ENCODE measurements around the gene PNPLA3. TPM values are rescaled to one million over a fixed set of nuclear protein-coding genes. Genes with fewer than 3 reads are reported as not detected.

PNPLA3 gene
- total RNA-seq, 1 donor from 2014 or later, result 6.9 TPM

DNA sequence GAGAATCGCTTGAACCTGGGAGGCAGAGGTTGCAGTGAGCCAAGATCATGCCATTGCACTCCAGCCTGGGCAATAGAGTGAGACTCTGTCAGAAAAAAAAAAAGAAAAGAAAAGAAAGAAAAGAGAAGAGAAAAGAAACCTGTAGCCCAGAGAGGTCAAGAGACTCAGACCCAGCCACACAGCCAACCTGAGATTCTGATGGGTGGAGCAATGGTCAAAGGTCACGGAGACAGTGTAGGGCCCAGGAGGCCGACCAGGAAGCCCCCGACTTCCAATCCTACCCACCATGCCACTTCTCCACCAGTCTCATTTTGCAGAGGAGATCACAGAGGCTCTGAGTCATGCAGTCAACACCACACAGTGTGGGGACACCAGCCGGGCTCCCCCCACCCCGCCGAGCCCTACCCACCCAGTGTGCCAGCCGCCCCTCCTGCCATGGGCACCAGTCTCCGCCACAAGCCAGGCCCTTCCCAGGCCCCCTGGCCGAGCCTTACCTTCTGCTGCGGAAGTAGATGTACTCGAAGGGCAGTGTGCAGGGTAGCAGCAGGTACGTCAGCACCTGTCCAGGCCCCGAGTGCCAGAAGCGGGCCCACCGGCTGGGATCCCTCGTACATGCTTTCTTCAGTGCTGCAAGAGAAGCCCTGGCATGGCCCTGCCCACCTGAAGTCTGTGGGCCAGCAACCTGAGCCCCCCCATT, 39.7 kb upstream of the PNPLA3 start:
- DNase-seq (no peak), ATAC-seq (no peak)
- Histone ChIP-seq H3K27ac (no peak overlapping the region), H3K27me3 (ENCODE audit: low read depth) (peaks cover 28% of the 10 kb centered on the region), H3K4me3 (no peak overlapping the region), H3K9me3 (no peaks in the 10 kb centered on the region), H3K36me3 (no peaks in the 10 kb centered on the region), H3K4me1 (no peaks in the 10 kb centered on the region)
- intact Hi-C loops (cut with DNase I), result no loop called here
- TF ChIP-seq, protein P1, sequence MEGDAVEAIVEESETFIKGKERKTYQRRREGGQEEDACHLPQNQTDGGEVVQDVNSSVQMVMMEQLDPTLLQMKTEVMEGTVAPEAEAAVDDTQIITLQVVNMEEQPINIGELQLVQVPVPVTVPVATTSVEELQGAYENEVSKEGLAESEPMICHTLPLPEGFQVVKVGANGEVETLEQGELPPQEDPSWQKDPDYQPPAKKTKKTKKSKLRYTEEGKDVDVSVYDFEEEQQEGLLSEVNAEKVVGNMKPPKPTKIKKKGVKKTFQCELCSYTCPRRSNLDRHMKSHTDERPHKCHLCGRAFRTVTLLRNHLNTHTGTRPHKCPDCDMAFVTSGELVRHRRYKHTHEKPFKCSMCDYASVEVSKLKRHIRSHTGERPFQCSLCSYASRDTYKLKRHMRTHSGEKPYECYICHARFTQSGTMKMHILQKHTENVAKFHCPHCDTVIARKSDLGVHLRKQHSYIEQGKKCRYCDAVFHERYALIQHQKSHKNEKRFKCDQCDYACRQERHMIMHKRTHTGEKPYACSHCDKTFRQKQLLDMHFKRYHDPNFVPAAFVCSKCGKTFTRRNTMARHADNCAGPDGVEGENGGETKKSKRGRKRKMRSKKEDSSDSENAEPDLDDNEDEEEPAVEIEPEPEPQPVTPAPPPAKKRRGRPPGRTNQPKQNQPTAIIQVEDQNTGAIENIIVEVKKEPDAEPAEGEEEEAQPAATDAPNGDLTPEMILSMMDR (IDR thresholded peaks at IDR 0.05), result no peak

DNA sequence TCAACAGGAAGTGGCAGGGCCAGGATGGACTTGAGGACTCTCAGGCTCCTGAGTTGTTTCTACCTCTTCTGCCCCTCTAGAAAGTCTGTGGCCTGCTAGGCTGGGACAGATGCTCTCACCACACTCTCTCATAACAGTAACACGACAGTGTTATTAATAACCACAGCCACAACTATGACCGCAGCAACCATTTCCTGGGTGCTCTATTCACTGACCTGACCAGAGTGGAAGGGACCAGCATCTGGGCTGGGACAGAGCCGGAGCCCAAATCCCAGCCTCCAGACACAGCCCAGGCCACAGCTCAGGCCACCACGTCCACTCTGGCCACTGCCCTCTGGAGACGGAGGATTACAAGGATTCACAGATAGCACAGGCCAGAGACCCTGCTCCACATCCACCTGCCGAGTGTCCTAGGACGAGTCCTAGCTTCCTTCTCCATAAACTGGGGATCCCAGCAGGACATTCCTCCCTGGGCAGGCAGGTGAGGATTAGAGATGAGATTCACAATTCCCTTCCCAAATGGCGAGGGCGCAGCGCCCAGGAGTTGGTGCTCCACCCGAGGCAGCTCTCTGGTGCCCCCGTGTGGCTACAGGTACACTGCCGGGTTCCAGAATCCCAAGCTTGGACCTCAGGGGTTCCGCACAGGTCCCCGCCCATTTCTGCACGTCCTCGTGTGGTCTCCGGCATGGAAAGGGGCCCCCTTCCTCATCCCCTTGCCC, 38.8 kb upstream of the PNPLA3 start:
- Histone ChIP-seq H3K4me3 (no peak overlapping the region), H3K4me1 (no peaks in the 10 kb centered on the region), H3K9me3 (no peaks in the 10 kb centered on the region), H3K36me3 (no peaks in the 10 kb centered on the region), H3K27me3 (ENCODE audit: low read depth) (peaks cover 36% of the 10 kb centered on the region), H3K27ac (no peak overlapping the region)
- peak; percentile 65 for DNase-seq
- TF ChIP-seq, protein P1 (IDR thresholded peaks at IDR 0.05), result peak; percentile 76
- intact Hi-C loops (cut with DNase I), result no loop called here
- ATAC-seq, result peak; percentile 26 to 52

GRCh38 chr22:43885319-43885671, 38.3 kb upstream of the PNPLA3 start:
- Histone ChIP-seq H3K4me1 (no peaks in the 10 kb centered on the region), H3K9me3 (no peaks in the 10 kb centered on the region), H3K36me3 (no peaks in the 10 kb centered on the region), H3K27me3 (ENCODE audit: low read depth) (peaks cover 41% of the 10 kb centered on the region), H3K27ac (no peak overlapping the region), H3K4me3 (no peak overlapping the region)
- no peak for DNase-seq
- intact Hi-C loops (cut with DNase I), result no loop called here
- no peak for ATAC-seq
- TF ChIP-seq, protein P1 (IDR thresholded peaks at IDR 0.05), result no peak

DNA sequence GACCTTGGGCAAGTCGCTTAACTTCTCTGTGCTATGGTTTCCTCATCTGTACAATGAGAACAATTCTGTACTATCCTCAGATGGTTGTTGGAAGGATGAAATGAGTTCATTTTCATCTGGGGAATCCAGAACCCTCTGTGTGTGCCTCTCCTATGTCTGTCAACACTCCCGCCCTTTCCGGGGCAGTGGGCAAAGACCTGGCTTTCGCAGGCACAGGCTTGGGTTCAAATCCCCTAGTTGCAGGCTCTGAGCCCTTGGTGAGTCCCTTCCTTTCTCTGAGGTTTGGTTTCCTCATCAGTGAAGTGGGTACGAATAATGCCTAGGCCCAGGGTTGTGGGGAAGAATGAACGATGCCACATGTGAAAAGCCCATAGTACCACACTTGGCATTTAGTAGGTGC, 37.8 kb upstream of the PNPLA3 start:
- Histone ChIP-seq H3K36me3 (no peaks in the 10 kb centered on the region), H3K4me3 (no peak overlapping the region), H3K4me1 (no peaks in the 10 kb centered on the region), H3K27me3 (ENCODE audit: low read depth) (peaks cover 46% of the 10 kb centered on the region), H3K9me3 (no peaks in the 10 kb centered on the region), H3K27ac (no peak overlapping the region)
- TF ChIP-seq, protein P1 (IDR thresholded peaks at IDR 0.05), result no peak
- ATAC-seq (no peak), DNase-seq (no peak)
- intact Hi-C loops (cut with DNase I), result no loop called here

DNA sequence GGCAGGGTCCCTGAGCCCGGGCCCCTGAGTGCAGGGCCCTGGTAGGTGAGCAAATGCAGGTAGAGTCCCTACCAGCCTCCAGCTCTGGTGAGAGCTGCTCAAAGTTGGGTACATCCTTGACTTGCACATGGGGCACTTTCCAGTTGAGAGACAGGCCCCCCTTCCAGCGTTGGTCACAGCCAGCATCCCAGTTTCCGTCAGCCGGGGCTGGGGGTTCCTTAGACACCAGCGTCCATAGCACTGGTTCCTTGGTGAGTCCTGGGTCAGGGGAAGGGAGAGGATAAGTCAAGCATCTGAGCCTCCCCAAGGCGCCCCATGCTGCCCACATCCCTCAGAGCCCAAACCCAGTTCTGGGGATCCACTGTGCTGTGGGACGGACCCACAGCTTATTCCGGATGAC, 37.4 kb upstream of the PNPLA3 start:
- TF ChIP-seq, protein P1 (IDR thresholded peaks at IDR 0.05), result no peak
- Histone ChIP-seq H3K4me1 (peaks cover 1% of the 10 kb centered on the region), H3K27ac (no peak overlapping the region), H3K9me3 (no peaks in the 10 kb centered on the region), H3K4me3 (no peak overlapping the region), H3K27me3 (ENCODE audit: low read depth) (peaks cover 50% of the 10 kb centered on the region), H3K36me3 (no peaks in the 10 kb centered on the region)
- DNase-seq (no peak), ATAC-seq (no peak)
- intact Hi-C loops (cut with DNase I), result no loop called here

Data from lower lobe of right lung (tissue), 2 donors.